Hematopoietic multipotent progenitor cell treated with erythropoietin and hydrocortisone succinate and interleukin-3 and kit ligand, for 4 days (in vitro differentiated cells): ENCODE measurements around the gene MEGF9.

Experiments
- DNase-seq: peaks from one replicate; pipeline ENCODE4 v3.0.0-alpha.2; 2015

MEGF9 gene

DNA sequence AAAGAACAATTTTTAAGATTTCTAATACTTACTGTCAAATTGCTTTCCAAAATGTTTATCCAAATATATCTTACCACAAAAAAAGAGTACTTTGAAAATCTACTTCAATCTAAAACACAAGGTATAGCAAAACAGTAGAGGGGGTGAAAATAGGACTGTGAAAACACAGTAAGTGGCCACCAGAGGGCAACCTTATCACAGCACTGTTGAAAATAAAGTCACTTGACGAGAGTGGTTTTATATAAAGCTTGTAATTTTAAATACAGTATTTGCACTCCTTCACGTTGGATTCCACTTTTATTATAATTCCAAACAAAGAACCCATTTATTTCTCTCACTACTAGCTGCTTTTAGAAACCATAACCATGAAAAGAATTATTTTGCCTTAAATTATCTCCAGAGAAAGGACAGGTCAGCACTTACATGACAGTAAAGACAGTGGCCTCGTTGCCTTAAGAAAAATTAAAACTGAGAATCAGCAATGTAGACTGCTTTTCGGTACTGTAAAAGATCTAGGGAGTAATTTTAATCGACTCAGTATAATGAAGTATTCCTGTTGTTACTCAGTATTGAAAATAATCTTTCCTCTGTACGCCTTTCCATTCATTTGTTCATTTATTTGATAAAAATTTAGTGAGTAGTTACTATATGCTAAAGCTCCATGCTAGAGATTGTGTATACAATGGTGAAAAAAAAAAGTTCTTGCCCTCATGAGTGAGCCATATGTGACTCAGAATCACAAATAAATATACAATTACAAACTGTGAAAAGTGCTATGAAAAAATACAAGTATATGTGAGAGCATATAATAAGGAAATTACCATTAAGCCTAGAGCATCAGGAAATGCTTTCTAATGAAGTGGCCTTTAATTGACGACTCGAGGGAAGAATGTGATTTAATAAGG is 94.3 kb downstream of the MEGF9 start:
- DNase-seq, result peak; percentile 88

- peak; percentile 56 for DNase-seq
Observed at GRCh38 chr9:120616966-120617935, 97.0 kb downstream of the MEGF9 start.

DNA sequence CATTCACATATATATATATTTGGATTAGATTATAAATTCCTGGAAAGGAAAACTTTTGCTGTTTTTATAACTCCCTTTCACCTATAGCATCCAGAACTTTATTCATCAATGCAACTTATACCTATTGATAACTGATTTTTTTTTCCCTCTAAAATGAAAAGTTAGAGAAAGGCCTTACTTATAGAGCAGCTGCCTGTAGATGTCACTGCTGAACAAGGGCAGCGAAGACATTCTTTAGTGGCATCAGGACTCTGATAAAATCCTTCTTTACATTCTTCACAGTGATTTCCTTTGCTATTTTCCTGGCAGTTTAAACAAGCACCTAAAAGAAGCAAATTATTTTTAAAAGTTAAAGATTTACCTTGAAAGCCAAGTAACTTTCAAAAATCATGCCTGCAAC is 102.1 kb downstream of the MEGF9 start:
- peak; percentile 46 for DNase-seq

- DNase-seq, result no peak
Observed at GRCh38 chr9:120611690-120612068, 102.6 kb downstream of the MEGF9 start.

GRCh38 chr9:120610975-120611689 is 103.1 kb downstream of the MEGF9 start:
- peak; percentile 62 for DNase-seq

- no peak for DNase-seq
Observed at GRCh38 chr9:120609636-120610035, 104.6 kb downstream of the MEGF9 start.

- DNase-seq, result no peak
Observed at GRCh38 chr9:120608421-120608820, 105.8 kb downstream of the MEGF9 start.

- DNase-seq, result no peak
Observed at GRCh38 chr9:120603591-120603990, 110.7 kb downstream of the MEGF9 start.

- no peak for DNase-seq
Observed at GRCh38 chr9:120603010-120603409, 111.3 kb downstream of the MEGF9 start.

- no peak for DNase-seq
Observed at GRCh38 chr9:120593955-120594277, 120.4 kb downstream of the MEGF9 start.

DNA sequence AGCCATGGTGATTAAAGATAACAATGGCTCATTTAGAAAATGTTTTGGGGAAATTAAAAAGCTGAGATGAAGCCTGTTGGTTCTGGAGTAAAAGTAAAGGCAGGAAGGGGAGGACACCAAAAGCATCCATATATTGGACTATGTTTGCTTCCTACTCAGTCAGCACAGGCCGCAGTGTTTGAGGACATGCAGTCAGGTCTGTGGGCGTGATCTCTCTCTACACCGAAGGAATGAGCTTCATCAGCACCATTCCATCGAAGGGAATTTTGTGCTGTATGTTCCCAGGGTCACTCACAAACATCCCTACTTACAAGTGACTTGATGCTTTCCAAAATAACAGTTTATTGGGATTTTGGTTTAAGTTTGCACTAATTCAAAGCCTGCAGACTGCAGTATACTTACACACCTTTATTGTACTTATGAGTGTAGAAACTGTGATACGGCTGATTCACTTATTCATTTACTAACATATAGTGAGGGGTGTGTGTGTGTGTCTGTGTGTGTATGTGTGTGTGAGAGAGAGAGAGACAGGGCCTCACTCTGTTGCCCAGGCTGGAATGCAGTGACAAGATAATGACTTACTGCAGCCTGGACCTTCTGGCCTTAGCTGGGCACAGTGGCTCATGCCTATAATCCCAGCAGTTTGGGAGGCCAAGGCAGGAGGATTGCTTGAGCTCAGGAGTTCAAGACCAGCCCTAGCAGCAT is 120.9 kb downstream of the MEGF9 start:
- DNase-seq, result no peak

DNA sequence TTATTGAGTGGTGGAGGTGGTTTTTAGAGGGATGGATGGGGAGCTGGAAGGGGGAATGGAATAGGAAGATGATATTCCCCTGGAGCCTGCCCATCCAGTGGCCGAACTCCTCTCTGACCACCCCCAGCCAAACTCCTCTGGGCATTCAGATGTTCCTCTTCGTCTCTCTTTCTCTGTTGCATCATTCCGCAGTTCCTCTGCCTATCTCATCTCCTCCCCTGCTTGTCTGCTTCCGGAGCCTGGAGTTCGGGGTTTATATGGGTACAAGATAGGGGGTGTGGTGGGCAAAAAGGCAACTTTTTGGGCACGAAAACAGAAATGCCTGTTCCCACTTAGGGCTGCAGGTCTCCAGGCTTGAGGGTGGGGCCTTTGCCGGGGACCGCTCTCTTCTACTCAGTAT is 122.1 kb downstream of the MEGF9 start:
- DNase-seq, result peak; percentile 20

- DNase-seq, result no peak
Observed at GRCh38 chr9:120587328-120587727, 126.9 kb downstream of the MEGF9 start.

DNA sequence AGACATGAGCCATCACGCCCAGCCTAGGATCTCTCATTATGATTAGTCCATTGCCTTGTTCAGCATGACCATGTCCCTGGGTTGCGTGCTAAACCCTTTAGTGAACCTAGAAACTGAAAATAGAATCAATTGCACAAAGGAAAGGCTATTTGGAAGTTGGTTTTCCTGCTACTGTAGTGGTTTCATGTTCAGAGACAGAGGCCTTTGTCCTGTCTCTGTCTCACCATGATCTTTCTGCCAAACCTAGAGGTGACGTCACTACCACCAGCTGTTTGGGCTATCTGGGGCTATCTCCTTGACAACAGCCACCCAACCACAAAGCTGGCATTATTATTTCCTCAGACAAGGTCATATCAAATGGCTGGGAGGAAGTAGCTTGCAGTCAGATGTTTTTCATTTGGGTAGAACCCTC is 130.3 kb downstream of the MEGF9 start:
- peak; percentile 96 for DNase-seq

GRCh38 chr9:120580051-120580896 is 134.0 kb downstream of the MEGF9 start, which contains the start of gene CDK5RAP2:
CDK5RAP2 (minus strand) TSS chr9:120580167; CDS start chr9:120579978, 189 bp downstream.
- peak; percentile 99 for DNase-seq

GRCh38 chr9:120579139-120580050 is 134.9 kb downstream of the MEGF9 start:
- DNase-seq, result peak; percentile 38

DNA sequence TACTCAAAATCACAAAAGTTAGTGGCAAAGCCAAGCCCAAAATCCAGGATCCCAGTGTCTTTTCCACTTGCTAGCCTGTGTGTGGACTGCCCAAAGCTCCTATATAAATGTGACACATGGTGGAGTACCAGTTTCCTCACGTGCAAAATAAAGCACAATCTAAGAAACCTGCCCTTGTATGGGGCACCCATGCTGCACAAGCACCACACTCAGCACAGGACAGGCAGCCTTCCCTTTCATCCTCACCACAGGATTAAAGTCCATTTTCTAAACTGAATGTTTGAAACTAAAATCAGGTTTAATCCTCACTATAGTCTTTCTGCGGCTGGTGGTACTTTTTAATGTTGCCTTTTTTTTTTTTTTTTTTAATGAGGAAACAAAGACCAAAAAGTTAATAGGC is 139.8 kb downstream of the MEGF9 start:
- no peak for DNase-seq

- no peak for DNase-seq
Observed at GRCh38 chr9:120572472-120572871, 141.8 kb downstream of the MEGF9 start.

DNA sequence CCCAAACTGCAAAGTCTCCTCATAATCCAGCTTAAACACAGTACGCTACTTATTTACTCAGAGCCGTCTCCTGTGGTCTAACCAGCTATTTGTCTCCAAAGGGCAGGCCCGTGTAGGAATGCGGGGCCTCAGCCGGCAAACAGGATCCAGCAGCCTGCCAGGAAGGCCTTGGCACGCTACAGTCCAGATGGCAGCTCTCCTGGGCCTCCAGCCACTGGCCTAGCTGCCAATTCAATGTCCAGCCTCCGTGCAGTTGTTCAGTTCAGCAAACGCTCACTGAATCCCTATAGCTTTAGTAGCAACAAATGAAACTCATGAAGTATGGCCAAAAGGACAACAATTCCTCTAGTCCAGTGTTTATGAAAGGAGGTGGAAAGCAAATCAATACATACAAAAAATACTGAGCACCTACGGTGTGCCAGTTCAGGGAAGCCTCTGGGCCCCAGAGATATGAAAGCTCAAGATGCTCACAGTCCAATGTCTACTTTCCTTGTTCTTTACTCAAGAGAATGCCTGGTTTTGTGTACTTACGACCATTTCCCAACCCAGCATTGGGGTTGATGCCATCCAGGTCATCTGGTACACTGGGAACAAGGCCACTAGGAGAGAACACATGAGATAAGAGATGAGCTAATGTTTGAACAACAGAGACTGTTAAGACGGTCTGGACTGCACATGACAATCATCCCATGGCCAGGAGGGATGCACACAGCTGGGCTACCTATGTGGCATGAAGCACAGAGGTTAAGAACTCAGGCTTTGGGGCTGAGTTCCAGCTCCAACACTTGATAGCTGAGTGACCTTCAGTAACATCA is 142.6 kb downstream of the MEGF9 start:
- DNase-seq, result no peak
